ENCODE measurements around the gene STK38.
"Not testable (repeated sequence)": the region's sequence is repeated elsewhere in the genome, so short reads cannot be mapped to it uniquely, and the experiment has no call there.

DNA sequence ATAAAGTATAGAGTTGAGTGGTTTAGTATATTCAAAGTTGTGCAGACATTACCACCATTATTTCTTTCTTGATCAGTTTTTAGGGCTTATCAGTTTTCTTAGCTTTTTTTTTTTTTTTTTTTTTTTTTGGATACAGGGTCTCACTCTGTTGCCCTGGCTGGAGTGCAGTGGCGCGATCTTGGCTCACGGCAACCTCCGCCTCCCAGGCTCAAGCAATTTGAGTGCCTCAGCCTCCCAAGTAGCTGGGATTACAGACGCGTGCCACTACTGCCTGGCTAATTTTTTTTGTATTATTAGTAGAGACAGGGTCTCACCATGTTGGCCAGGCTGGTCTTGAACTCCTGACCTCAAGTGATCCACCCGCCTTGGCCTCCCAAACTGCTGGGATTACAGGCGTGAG, 94.4 kb downstream of the STK38 start:
- TF ChIP-seq, protein P1, sequence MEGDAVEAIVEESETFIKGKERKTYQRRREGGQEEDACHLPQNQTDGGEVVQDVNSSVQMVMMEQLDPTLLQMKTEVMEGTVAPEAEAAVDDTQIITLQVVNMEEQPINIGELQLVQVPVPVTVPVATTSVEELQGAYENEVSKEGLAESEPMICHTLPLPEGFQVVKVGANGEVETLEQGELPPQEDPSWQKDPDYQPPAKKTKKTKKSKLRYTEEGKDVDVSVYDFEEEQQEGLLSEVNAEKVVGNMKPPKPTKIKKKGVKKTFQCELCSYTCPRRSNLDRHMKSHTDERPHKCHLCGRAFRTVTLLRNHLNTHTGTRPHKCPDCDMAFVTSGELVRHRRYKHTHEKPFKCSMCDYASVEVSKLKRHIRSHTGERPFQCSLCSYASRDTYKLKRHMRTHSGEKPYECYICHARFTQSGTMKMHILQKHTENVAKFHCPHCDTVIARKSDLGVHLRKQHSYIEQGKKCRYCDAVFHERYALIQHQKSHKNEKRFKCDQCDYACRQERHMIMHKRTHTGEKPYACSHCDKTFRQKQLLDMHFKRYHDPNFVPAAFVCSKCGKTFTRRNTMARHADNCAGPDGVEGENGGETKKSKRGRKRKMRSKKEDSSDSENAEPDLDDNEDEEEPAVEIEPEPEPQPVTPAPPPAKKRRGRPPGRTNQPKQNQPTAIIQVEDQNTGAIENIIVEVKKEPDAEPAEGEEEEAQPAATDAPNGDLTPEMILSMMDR (IDR thresholded peaks at IDR 0.05) = not testable (repeated sequence)
- TF ChIP-seq POLR2A (IDR thresholded peaks at IDR 0.05) = not testable (repeated sequence)
